Lower leg skin (tissue), 3 donors: ENCODE data around the gene ANAPC16.

Source experiments
- CTCF ChIP-seq, 3 donors: fragments of 450-650 bp; IDR thresholded peaks; one replicate each; pipeline ENCODE4 v1.5.1; 2016; ENCODE audit warnings: antibody characterized with exemption in 3 of 3, mild to moderate bottlenecking in 3 of 3, moderate library complexity in 2 of 3
- POLR2A ChIP-seq, 2 donors: fragments of 450-650 bp; IDR thresholded peaks; one replicate each; pipeline ENCODE4 v1.6.1; 2016 to 2017; ENCODE audit warnings: antibody characterized with exemption in 2 of 2, mild to moderate bottlenecking in 1 of 2, moderate library complexity in 1 of 2

GRCh38 chr10:72215611-72216549, at the start of gene ANAPC16, which contains the start of gene ASCC1:
- TF ChIP-seq CTCF (IDR thresholded peaks at IDR 0.05) (no peak), POLR2A (IDR thresholded peaks at IDR 0.05) (peak in 1 of 2 donors; percentile 61)
